Fibroblast of mammary gland (primary cell): ENCODE results near the gene PRDM16.

ENCODE experiments used
- DNase-seq: peaks from one replicate; pipeline ENCODE4 v3.0.0-alpha.2; 2010; ENCODE audit warnings: low read depth
- H3K4me3 ChIP-seq: 2 replicates; pipeline ENCODE4 v1.5.1; 2011; ENCODE audit warnings: low read depth, mild to moderate bottlenecking, low read length, moderate library complexity; ENCODE audit not compliant: control insufficient read depth
- TF ChIP-seq, protein P1 (sequence below): conservative IDR thresholded peaks from 2 replicates; pipeline ENCODE4 v1.5.1; 2011; ENCODE audit warnings: low read depth, low read length, inconsistent platforms; ENCODE audit not compliant: control insufficient read depth, insufficient read depth

PRDM16 gene

DNA sequence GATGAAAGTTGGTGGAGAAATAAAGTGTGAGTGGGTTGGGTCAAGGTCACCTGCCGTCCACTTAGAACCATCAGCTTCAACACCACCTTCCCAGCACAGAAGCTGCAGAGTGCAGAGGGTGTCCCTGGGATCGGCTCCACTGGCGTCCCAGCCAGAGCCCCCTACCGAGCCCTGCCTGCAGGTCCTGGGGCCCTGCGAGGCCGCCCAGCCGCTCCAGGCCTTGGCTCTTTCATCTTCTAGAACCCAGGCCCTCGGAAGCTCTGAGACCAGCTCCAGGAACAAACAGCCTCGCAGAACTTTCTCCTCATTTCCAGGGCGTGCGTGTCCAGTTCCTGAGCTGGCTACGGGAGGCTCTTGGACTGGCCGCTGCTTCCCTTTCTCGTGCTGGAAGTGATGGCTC is 166.0 kb downstream of the PRDM16 start:
- no peak for DNase-seq
- TF ChIP-seq, protein P1, sequence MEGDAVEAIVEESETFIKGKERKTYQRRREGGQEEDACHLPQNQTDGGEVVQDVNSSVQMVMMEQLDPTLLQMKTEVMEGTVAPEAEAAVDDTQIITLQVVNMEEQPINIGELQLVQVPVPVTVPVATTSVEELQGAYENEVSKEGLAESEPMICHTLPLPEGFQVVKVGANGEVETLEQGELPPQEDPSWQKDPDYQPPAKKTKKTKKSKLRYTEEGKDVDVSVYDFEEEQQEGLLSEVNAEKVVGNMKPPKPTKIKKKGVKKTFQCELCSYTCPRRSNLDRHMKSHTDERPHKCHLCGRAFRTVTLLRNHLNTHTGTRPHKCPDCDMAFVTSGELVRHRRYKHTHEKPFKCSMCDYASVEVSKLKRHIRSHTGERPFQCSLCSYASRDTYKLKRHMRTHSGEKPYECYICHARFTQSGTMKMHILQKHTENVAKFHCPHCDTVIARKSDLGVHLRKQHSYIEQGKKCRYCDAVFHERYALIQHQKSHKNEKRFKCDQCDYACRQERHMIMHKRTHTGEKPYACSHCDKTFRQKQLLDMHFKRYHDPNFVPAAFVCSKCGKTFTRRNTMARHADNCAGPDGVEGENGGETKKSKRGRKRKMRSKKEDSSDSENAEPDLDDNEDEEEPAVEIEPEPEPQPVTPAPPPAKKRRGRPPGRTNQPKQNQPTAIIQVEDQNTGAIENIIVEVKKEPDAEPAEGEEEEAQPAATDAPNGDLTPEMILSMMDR, result no peak

DNA sequence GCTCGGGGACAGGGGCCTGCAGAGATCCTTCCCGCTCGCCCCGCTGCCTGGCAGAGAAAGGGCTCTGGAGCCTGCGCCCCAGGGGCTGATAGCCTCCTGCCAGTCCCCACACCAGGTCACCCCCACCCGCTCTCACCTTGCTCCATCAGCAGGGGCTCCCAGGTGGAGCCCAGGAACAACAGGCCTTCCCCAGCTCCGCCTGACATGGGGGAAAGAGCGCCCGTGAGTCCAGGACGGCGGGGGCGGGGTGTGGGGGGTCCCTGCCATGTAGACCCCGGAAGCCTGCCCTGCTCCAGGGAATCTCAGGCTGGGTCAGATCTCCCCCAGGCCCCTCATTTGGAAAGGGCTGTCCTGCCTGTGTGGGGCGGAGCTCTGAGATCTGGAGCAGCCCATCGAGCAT is 166.5 kb downstream of the PRDM16 start:
- no peak for DNase-seq
- TF ChIP-seq, protein P1, result no peak
- no peak overlapping the region for H3K4me3 ChIP-seq

More for the DNA sequence above, 166.0 kb downstream of the PRDM16 start:
- no peak overlapping the region for H3K4me3 ChIP-seq

DNA sequence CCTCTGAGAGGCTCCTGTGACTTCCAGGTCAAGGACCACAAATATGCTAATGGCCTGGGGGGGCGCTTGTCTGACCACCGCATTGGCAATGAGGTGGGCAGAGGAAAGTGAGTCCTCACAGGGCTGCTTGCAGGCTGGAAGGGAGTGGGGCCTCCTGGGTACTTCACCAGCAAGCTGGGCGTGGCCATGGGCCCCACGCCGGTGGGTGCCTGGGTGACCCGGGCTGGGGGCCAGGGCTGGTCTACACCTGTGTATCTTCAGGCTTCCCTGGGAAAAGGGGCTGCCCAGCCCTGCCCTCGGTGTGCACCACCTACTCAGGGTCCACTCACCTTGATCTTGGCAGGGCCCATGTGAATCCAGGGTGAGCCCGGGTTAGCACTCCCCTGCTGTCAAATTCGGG is 167.4 kb downstream of the PRDM16 start:
- no peak for DNase-seq
- TF ChIP-seq, protein P1, result no peak
- no peak overlapping the region for H3K4me3 ChIP-seq

DNA sequence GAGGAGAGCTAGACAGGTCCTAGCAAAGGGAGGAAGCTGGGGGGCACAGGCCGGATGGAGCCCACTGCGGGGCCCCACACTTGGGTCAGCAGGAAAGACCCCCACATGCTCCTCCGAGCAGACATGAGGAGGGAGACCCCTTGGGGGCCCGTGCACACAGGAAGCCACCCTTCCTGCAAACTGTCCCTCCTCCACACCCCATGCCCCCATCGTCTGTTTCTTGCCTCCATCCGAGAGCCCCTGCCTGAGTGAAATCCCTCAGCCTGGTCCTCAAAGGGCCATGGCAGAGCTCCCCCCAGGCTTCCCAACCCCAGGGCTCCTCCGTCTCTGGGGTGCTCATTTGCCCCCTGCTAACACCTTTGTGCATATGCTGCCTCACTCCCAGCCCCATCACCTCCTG is 168.0 kb downstream of the PRDM16 start:
- TF ChIP-seq, protein P1, result no peak
- DNase-seq, result no peak
- no peak overlapping the region for H3K4me3 ChIP-seq

DNA sequence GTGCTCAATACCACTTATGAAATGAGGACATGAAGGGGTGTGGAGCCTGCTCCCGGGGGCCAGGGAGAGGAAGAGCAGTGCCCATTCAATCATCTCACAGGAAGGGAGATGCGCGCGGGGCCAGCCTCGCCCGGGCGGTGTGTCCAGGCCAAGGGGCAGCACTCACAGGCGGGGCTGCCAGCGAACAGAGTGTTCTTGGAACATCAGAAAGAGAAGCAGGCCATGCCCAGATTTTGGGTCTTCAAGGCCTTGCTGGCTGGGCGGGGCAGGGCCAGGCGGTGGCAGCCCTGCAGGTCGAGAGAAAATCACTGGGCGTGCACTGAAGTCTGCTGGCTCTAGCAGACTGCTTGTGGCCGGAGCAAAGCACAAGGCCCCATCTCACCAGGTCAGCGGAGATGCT is 168.6 kb downstream of the PRDM16 start:
- H3K4me3 ChIP-seq, result no peak overlapping the region
- DNase-seq, result no peak
- TF ChIP-seq, protein P1, result no peak

DNA sequence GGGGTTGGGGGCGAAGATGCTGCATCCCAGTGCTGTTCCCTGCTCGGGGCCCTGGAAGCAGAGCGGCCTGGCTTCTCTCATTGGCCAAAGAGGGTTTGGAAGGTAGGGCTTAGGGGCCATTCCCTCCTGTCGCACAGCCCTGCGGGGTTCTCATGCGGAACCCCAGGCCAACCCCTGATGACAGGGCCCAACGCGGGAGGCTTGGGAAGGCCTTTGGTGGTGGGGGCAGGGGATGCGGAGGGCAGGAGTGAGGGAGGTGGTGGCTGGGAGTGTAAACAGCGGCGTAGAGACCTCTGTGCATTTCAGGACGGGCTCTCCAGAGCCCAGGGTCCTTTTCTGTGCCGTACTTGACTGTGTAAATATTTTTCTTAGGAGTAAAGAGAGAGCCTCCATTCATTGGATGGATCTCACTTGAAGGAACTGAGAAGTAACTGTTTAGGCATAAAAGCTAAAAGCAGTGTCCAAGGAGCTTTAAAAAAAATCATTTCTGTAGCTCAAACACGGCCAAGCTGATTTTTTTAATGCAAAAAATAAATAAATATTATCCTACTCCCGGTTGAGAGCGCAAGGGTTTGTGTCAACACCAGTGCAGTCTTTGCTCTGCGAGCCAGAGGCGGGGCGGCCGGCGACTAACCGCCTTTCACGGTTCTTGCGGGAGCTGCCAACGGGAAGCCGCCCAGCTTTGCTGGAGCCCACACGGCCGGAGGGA is 169.1 kb downstream of the PRDM16 start:
- TF ChIP-seq, protein P1, result no peak
- no peak overlapping the region for H3K4me3 ChIP-seq
- DNase-seq, result no peak
